ENCODE results near the gene HK1.
"Not testable (repeated sequence)": the region's sequence is repeated elsewhere in the genome, so short reads cannot be mapped to it uniquely, and the experiment has no call there.

DNA sequence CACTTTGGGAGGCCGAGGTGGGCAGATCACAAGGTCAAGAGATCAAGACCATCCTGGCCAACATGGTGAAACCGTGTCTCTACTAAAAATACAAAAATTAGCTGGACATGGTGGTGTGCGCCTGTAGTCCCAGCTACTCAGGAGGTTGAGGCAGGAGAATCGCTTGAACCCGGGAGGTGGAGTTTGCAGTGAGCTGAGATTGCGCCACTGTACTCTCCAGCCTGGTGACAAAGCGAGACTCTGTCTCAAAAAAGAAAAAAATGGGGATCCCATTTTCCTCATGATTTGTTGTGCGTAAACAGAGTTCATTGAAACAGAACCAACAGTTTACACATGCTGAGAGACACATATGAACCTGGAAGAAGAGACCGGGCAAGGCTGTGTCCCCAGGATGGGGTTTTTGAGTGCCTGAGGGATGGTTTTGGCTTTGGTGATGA lies 55.6 kb downstream of the HK1 start:
- TF ChIP-seq, protein P1, sequence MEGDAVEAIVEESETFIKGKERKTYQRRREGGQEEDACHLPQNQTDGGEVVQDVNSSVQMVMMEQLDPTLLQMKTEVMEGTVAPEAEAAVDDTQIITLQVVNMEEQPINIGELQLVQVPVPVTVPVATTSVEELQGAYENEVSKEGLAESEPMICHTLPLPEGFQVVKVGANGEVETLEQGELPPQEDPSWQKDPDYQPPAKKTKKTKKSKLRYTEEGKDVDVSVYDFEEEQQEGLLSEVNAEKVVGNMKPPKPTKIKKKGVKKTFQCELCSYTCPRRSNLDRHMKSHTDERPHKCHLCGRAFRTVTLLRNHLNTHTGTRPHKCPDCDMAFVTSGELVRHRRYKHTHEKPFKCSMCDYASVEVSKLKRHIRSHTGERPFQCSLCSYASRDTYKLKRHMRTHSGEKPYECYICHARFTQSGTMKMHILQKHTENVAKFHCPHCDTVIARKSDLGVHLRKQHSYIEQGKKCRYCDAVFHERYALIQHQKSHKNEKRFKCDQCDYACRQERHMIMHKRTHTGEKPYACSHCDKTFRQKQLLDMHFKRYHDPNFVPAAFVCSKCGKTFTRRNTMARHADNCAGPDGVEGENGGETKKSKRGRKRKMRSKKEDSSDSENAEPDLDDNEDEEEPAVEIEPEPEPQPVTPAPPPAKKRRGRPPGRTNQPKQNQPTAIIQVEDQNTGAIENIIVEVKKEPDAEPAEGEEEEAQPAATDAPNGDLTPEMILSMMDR (IDR thresholded peaks at IDR 0.05) = not testable (repeated sequence)
- not testable (repeated sequence) for TF ChIP-seq POLR2A (IDR thresholded peaks at IDR 0.05)

Data from breast epithelium (tissue), 3 donors.